GM12865 (cell line): ENCODE data around the gene PTPRK.

Experiments
- DNase-seq: peaks from one replicate; pipeline ENCODE4 v3.0.0; 2010; ENCODE audit warnings: low read depth
- H3K4me3 ChIP-seq: 2 replicates; pipeline ENCODE4 v1.5.1; 2011; ENCODE audit warnings: mild to moderate bottlenecking, low read depth, low read length, control low read depth
- CTCF ChIP-seq: IDR thresholded peaks from 2 replicates; pipeline ENCODE4 v1.5.1; 2011; ENCODE audit warnings: low read length, control low read depth, low read depth, inconsistent platforms; ENCODE audit not compliant: insufficient read depth; ENCODE audit errors: missing control alignments

Gene PTPRK

GRCh38 chr6:128554302-128554701 lies 33.9 kb upstream of the PTPRK start:
- TF ChIP-seq CTCF: no peak
- DNase-seq: no peak
- no peak overlapping the region for H3K4me3 ChIP-seq

- H3K4me3 ChIP-seq: no peak overlapping the region
- no peak for DNase-seq
- TF ChIP-seq CTCF: no peak
Observed at GRCh38 chr6:128541261-128541660, 20.9 kb upstream of the PTPRK start.

- no peak for DNase-seq
Observed at GRCh38 chr6:128538763-128539162, 18.4 kb upstream of the PTPRK start.

GRCh38 chr6:128532827-128533226 lies 12.4 kb upstream of the PTPRK start:
- DNase-seq: no peak
- no peak for TF ChIP-seq CTCF
- H3K4me3 ChIP-seq: no peak overlapping the region

More at GRCh38 chr6:128538763-128539162, 18.4 kb upstream of the PTPRK start:
- no peak for TF ChIP-seq CTCF
- no peak overlapping the region for H3K4me3 ChIP-seq

- no peak overlapping the region for H3K4me3 ChIP-seq
- no peak for TF ChIP-seq CTCF
- DNase-seq: no peak
Observed at GRCh38 chr6:128532136-128532535, 11.7 kb upstream of the PTPRK start.

- no peak for DNase-seq
- no peak for TF ChIP-seq CTCF
- no peak overlapping the region for H3K4me3 ChIP-seq
Observed at GRCh38 chr6:128531696-128532095, 11.3 kb upstream of the PTPRK start.

- DNase-seq: no peak
- H3K4me3 ChIP-seq: no peak overlapping the region
- no peak for TF ChIP-seq CTCF
Observed at GRCh38 chr6:128528241-128528640, 7.8 kb upstream of the PTPRK start.
